PC-3 (cell line): ENCODE measurements around the gene CCDC187.

ENCODE experiments used
- CTCF ChIP-seq: fragments of 300-600 bp; sonication (generic); conservative IDR thresholded peaks from 2 replicates; pipeline ENCODE4 v1.5.1; 2017; ENCODE audit warnings: antibody characterized with exemption, low read depth, mild to moderate bottlenecking, low read length
- EZH2 ChIP-seq: fragments of 300-600 bp; sonication (generic); IDR thresholded peaks from one replicate; pipeline ENCODE4 v1.6.1; 2017; ENCODE audit warnings: antibody characterized with exemption, mild to moderate bottlenecking, low read length; ENCODE audit not compliant: unreplicated experiment

DNA sequence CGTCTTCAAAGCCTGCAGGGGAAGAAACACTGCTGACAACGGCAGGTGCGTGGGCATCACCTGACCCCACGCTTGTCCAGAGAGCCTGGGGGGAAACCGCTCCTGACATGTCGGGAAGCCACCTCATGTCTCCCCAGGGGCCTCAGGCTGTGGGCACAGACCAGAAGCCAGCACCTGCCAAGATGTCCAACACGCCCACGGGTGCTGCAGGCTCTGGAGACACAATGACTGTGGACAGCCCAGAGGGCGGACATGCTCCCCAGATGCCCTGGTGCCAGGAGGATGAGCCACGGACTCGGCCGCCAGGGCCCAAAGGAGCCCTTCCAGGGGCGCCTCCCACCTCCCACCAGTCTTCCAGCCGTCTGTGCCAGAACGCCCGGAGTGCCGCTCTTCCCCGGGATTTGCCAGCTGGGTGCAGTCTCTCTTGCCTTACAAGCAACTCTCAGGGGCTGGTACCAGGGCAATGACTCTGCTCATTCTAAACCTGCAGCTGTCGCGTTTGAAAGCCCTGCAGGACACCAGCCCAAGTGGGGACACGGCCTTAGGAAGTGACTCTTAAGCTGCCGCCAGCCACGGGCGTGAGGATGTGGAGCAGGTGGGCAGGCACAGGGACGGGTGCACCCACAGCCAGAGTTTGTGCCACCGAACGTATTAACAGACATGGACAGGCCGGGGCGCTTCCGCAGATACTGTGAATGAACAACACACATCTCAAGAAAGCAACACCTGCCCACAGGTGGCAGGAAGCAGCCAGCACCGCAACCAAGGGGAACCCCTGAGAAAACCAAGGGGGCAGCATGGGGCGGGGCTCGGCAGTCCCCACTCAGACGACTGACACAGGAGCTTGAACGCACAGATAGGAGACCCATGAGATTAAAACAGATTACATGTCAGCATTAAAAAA lies 92.2 kb downstream of the CCDC187 start:
- TF ChIP-seq CTCF (no peak), EZH2 (no peak)
